Stimulated activated CD4-positive, alpha-beta T cell treated with anti-CD3 and anti-CD28 coated beads, Interleukin-12 subunit alpha, Interleukin-12 subunit beta, amount 100 ng/mL, for 48 hours (primary cell): ENCODE results near the gene KLHL40.

Experiments
- DNase-seq, 3 donors: peaks; one replicate each; pipeline ENCODE4 v3.0.0-alpha.2; 2020; ENCODE audit warnings: low read depth in 2 of 3, low spot score in 1 of 3

KLHL40 gene, protein sequence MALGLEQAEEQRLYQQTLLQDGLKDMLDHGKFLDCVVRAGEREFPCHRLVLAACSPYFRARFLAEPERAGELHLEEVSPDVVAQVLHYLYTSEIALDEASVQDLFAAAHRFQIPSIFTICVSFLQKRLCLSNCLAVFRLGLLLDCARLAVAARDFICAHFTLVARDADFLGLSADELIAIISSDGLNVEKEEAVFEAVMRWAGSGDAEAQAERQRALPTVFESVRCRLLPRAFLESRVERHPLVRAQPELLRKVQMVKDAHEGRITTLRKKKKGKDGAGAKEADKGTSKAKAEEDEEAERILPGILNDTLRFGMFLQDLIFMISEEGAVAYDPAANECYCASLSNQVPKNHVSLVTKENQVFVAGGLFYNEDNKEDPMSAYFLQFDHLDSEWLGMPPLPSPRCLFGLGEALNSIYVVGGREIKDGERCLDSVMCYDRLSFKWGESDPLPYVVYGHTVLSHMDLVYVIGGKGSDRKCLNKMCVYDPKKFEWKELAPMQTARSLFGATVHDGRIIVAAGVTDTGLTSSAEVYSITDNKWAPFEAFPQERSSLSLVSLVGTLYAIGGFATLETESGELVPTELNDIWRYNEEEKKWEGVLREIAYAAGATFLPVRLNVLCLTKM

DNA sequence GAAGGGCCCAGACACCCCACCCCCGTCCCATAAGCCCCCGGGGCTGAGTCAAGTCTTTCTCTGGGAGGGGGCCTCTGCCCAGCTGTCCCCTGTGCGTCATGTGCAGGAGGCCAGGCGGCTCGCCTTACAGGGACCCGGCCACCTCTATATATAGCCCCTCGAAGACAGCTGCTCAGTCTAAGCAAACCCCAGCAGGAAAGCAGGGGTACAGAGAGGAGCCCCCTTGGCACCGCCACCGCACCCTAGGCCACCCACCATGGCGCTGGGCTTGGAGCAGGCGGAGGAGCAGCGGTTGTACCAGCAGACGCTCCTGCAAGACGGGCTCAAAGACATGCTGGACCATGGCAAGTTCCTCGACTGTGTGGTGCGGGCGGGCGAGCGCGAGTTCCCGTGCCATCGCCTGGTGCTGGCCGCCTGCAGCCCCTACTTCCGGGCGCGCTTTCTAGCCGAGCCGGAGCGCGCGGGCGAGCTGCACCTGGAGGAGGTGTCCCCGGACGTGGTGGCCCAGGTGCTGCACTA is at the start of gene KLHL40:
Gene KLHL40, plus strand, starts transcription at position 175 of the 519 bp plus-strand sequence. Its CDS starts 82 bp downstream, at position 257.
- no peak for DNase-seq

DNA sequence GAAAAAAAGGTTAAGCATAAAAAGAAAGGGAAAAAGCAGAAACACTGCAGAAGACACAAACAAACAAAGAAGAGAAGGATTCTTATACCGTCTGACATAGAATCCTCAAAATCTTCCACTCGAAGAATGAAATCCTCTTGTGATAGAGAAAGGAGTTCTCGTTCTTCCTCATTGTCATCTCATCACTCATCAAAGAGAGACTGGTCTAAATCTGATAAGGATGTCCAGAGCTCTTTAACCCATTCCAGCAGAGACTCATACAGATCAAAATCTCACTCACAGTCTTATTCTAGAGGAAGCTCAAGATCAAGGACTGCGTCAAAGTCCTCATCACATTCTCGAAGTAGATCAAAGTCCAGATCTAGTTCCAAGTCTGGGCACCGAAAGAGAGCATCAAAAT is 48.3 kb upstream of the KLHL40 start:
- DNase-seq, result no peak

DNA sequence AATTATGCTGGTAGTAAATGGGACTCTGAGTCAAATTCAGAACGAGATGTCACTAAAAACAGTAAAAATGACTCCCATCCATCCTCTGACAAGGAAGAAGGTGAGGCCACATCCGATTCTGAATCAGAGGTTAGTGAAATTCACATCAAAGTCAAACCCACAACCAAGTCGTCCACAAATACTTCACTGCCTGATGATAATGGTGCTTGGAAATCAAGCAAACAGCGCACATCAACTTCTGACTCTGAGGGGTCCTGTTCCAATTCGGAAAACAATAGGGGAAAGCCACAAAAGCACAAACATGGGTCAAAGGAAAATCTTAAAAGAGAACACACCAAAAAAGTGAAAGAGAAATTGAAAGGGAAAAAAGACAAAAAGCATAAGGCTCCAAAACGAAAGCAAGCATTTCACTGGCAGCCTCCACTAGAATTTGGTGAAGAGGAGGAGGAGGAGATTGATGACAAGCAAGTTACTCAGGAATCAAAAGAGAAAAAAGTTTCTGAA is 46.9 kb upstream of the KLHL40 start:
- DNase-seq, result peak in 2 of 3 donors; percentile 34 to 50

DNA sequence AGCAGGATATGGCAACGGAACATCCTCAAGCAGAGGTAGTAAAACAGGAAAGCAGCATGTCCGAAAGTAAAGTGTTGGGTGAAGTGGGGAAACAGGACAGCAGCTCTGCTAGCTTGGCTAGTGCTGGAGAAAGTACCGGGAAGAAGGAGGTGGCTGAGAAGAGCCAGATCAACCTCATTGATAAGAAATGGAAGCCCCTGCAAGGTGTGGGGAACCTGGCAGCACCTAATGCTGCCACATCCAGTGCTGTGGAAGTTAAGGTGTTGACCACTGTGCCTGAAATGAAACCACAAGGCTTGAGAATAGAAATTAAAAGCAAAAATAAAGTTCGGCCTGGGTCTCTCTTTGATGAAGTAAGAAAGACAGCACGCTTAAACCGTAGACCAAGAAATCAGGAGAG is 46.1 kb upstream of the KLHL40 start:
- DNase-seq, result no peak

DNA sequence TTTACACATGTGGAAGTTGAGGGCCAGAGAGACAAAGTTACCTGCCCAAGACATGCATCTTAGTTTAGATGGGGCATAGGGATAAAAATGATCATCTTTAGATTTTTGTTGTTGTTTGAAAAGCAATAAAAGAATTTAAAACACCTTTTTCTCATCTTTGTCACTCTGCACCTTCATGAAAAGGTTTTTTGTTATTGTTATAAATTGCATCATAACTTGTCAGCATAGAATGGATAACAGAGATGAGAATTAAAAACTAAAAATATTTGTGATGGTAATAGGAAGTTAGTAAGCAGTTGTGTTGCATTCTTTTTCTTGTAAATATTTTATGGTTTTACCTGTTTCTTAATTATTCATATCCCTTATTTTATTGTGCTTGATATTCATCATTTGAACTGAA is 45.2 kb upstream of the KLHL40 start:
- DNase-seq, result no peak

DNA sequence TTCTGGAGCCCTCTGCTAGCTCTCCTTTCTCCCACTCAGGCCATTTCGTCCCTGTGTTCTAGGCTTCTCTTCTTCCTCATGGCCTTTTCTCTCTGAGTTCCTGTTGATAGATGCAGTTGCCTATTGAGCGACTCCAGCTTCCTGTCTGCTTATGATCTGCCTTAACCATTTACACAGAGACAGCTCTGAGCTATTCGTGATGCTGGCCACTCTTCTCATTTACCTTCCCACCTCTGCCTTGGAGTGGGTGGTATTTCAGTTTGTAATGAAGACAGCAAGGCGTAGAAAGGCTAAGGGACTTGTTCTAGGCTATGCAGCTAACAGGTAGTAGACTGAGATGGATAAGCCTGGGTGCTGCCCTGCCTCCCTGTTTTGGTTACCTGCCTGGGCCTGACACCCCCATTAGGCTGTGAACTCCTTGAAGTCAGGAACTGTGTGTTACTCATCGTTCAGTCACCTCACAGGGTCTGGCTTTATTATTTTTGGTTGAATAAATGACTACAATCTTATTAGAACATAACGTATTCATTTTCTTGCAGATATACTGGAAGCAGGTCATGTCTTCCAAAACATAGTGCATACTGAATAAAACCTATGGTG is 44.5 kb upstream of the KLHL40 start:
- no peak for DNase-seq

DNA sequence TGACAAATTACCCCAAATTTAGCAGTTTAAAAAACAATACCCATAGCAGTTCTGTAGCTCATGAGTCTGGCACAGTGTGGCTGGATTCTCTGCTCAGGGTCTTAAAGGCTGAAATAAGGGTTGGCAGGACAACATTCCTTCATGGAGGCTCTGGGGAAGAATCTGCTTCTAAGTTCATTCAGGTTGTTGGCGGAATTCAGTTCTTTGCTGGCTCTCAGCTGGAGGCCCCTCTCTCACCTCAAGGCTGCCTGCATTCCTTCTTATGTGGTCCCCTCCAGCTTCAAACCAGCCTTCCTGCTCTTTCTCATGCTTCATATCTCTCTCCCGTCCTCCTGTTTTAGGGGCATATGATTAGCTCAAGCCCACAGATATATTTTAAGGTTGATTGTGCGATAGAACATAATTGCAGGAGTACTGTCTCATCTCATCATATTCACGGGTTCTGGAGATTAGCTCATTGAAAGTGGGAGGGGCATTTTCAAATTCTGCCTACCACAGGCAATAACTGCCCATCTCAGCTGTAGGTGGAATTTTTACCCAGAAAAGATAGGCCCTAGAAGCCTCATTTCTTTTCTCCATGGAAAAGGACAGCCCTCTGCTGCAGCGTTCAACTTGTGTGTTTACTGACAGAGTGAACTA is 37.4 kb upstream of the KLHL40 start:
- DNase-seq, result no peak

DNA sequence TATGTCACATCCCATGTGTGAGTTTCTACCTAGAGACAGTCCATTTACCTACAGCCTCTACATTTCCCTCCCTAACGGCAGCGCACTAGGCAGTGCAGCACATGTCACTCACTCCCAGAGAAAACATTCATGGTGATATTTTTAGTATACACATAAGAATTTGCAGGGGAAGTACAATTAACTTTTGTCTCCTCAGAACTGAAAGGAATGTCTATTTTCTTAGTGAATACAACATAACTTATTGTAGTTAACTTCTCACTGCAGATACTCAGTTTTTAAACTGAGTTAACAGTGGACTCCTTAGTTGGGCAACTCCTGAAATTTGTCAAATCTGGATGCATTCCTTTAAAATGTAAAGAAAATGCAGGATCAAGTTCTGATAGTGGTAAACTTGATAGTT is 36.3 kb upstream of the KLHL40 start:
- no peak for DNase-seq

DNA sequence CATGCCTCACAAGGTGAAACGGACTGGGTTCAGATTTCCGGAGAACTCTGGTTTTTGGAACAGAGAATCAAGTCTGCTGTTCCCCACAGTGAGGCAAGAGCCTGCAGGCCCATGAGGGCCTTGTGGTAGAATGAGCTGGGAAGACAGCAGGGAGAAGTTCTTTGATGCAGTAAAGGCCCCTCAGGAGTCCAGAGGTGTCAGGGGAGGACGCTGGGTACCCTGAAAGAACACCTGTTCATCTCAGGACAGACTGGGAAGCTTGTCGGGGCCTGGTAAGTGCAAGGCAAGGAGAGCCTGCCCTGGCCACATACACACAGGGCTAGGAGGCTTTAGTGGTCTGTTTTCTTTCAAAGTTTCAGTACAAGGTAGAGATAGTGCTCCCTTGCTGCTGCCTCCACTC is 35.6 kb upstream of the KLHL40 start:
- no peak for DNase-seq

DNA sequence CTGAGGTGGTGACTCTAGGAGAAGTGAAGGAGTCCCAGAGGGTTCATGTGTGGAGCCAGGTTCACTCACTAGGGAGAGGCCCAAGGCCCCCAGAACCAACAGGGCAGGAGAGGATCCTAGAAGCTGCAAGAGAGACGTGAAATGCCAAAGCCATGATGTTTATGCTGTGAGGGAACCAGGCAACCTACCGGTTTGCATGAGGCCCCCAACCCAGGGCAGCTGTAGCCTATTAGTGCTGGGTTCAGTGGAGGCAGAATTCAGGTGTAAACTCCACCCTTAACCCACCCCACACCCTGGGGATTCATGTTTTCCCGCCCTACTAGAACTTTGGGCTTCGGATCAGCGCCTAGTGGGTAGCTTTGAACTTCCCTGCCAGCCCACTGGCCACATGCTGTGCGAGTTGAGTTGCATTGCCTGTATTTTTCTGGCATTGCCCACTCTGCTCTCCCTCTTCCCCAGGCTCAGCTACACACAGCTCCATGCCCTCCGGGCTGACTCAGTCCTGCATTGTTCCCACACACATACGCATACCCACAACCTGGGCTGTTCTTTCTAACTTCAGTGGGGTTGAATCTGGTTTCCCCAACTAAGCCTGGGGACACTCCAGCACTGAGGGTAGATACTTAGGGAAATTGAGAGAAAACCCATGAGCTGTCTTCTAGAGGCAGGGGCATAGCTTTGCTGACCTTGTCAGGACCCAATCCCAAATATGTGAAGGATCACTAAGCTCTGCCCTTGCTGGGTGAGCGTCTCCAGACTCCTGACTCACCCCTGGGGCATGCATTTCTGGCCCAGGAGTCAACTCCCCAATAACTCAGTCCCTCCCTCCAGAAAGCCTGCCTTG is 33.9 kb upstream of the KLHL40 start:
- no peak for DNase-seq

DNA sequence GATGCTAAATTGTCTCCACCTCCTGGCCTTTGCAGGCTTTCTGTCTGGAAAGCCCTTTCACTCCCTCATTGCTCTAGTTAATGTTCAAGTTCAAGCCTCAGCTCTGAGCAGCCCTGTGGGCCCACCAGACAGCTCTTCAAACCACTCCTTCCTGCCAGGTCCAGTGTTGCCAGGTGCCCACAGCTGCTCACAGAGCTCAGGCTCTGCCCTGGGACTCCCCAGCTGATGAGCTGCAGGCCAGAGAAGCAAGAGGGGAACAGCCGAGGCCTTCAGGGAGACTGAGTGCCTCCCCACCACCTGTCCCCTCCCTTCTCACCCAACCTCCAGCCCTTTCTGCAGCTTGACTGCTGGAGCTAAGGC is 33.1 kb upstream of the KLHL40 start:
- no peak for DNase-seq

DNA sequence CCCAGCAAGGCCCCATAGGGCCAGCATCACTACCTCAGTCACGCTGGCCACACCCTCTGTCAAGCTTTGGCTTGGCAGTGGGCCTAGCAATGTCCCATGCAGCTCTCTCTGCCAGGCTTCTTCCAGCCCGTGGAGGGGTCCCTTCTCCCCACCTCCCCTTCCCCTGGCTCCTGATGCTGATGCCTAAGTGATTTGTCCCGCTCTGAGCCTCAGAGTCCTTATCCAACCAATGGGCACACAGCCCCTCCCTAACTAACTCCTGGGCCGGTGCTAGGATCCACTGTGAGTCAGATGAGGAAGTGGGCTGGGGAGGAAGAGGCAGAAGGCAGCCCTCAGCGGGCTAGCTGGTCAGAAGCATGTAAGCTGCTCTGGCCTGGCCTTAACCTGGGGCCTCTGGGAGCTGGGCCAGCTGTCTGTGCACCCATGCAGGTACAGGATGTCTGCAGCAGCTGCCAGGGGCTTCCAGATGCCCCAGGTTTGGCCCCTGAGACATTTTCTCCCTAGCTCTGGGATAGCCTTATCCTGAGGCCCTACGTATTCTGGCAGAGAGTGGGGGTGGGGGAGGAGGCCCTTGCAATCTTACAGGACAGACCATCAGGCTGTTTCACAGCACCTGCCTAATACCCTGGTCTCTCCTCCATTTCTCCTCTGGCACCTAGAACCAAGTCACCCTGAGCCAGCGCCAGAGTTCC is 32.6 kb upstream of the KLHL40 start:
- DNase-seq, result no peak

DNA sequence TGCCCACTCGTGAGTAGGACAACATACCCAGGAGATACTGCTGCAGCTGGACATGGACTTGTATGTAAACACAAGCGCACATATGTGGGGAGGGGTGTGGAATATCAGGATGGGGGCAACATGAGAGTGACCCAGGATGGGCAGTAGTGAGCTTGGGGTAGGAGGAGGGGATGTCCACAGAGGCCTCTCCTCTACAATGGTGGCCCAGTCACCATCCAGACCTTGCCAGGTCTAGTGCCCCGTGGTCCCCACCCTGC is 32.1 kb upstream of the KLHL40 start:
- DNase-seq, result no peak

DNA sequence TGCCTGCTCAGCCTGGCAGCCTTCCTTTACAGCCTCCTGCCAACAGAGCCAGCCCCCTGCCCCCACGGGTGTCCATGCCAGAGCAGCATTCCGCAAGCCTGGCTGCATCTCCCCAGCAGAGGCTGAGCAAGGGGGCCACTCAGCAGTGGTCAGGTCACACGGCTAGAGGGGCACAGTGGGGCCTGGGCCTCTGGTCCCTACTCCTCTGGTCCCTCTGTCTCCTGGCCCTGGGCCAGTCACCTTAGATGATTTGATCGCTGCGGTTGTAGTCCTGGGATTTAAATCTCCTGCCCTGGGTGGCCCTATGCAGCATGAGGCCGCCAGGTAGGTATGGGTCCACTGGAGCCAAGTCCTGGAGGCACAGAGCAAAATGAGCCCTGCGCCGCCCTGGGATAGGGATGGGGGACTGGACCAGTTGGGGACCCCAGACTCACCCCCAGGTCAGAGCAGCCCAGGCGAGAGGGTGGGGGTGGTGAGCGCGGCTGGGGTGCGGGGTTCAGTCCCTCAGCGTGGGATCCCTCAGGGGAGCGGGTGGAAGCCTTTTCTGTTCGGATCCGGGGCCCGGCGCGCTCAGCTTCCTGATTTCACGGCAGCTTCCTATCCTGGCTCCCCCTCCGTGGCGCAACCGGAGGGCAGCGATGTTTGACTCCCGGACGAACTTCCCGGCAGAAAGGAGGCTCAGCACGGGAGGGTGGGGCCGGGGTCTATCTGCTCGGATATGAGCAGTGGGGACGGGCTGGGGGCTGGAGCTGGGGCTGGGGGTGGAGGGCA is 31.6 kb upstream of the KLHL40 start, which contains the start of gene ZBTB47:
Gene ZBTB47, plus strand, starts transcription at position 138 of the 771 bp plus-strand sequence. CDS start 4,659 bp downstream, outside the sequence.
- DNase-seq, result no peak

DNA sequence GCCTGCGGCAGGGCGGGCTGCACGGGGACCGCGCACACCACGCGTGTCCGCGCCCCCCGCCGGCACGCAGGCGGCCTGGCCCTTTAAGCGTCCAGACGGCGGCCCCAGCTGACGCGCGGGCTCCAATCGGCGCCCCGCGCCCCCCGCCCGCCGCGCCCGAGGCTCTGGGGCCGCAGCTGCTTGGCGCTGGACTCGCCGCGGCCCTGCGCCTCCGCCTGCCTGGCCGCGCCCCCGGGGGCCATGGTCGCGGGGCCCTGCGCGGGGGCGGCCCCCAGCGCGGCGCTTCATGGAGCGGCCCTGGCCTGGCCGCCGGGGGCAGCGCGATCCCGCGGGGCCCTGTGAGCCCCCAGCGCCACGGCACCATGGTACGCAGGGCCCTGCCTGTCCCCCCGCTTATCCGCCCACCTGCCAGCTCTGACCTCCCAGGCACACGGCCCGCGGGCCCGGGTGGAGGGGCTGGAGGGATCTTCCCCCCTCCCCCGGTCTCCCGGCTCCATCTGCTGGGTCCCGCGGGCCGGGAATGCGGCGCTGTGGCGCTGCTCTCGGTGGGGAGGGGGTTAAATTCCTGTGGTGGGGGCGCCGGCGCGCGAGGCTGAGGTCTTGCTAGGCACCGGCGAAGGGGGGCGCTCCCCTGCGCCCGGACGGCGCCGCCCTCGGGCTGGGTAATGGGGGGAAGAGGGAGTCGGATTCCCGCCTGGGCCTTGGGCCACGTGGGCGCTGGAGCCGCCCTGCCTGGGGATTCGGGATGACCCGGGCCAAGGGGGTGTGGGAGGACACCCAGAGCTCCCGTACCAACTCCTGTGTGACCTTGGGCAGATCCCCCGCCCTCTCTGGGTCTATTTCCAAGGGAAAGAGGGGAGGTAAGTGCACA is 30.8 kb upstream of the KLHL40 start:
- DNase-seq, result no peak

DNA sequence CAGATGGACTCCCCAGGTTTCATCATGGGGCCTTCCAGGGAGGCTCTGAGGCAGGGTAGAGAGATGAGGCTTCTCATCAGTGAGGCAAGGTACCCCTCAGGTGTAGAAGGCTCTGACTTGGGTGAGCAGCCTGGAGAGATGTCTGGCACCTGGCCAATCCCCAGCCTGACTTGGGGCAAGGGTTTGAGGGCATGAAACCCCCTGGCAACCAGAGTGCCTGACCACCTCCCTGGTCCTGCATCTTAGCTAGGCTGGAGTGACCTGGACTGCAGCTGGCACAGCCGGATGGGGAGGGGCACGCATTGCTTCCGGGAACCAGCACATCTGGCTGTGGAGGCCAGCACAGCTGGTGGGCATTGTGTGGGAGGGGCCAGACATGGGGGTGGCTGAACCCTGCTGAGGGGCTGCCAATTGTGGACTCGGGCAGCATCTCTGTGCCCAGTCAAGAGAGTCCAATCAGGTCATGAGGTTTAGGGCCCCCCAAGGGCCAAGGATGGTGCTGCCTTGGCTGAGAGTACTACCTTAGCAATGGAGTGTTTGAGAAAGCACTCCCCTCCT is 29.9 kb upstream of the KLHL40 start:
- no peak for DNase-seq

DNA sequence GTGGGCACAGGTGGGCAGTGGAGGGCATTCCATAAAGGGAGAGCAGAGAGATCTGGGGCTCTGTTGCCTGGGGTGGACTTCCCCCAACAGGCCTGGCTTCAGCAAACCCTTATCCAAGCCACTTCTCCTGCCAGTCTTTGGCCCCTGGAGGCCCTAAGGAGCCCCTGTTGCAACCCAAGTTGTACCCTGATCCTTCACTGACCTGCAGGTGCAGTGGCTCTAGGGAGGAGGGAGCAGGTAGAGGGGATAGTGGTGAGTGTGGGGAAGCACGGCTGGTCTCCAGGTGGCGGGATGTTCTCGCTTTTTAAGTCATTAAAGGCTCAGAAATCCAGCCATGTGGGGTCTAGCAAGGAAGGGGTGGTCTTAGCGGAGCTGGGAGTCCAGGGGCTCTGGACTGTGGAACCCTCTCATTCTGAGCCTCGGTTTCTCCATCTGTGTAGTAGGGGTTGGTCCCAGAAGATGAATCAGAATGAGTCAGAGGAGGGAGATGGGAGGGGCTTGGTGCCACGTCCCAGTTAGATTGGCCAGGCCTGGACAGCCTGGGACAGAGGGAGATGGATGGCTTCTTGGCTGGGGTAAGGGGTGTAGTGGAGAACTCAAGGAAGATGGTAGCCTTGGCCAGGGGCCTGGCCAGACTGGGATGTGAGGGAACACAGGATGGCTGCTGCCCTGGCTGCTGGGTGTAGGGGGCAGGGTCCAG is 29.2 kb upstream of the KLHL40 start:
- no peak for DNase-seq
